GM18507 (cell line): Measurements from ENCODE around the gene CASP9.
"Not testable (repeated sequence)": the region's sequence is repeated elsewhere in the genome, so short reads cannot be mapped to it uniquely, and the experiment has no call there.

Experiments used
- DNase-seq: peaks from one replicate; pipeline ENCODE4 v3.0.0; 2011; ENCODE audit warnings: low read depth; ENCODE audit not compliant: insufficient read length; ENCODE audit errors: extremely low spot score
- FAIRE-seq: peaks from 2 replicates; lab custom pipeline; 2011; peaks lifted over from hg19 to GRCh38; lab: Jason Lieb, UNC

CASP9 gene

GRCh38 chr1:15506831-15507230 is 17.2 kb downstream of the CASP9 start:
- no peak for DNase-seq
- FAIRE-seq = no peak

- FAIRE-seq (no peak), DNase-seq (no peak)
Observed at GRCh38 chr1:15504436-15504835, 19.6 kb downstream of the CASP9 start.

- DNase-seq = peak; percentile 53
- peak; percentile 59 for FAIRE-seq
Observed at GRCh38 chr1:15501208-15502032, 22.6 kb downstream of the CASP9 start.

- FAIRE-seq (no peak), DNase-seq (no peak)
Observed at GRCh38 chr1:15500184-15501178, 23.5 kb downstream of the CASP9 start.

GRCh38 chr1:15493869-15494390 is 30.1 kb downstream of the CASP9 start:
- FAIRE-seq = no peak
- DNase-seq = no peak

GRCh38 chr1:15492596-15492995 is 31.4 kb downstream of the CASP9 start:
- DNase-seq = no peak
- no peak for FAIRE-seq

- DNase-seq, FAIRE-seq: not testable (repeated sequence)
Observed at GRCh38 chr1:15491010-15491409, 33.0 kb downstream of the CASP9 start.

GRCh38 chr1:15489052-15489736 is 34.8 kb downstream of the CASP9 start:
- DNase-seq (no peak), FAIRE-seq (no peak)

- FAIRE-seq (no peak), DNase-seq (no peak)
Observed at GRCh38 chr1:15488371-15488770, 35.6 kb downstream of the CASP9 start.

GRCh38 chr1:15486844-15487610 is 37.0 kb downstream of the CASP9 start:
- FAIRE-seq, DNase-seq: not testable (repeated sequence)

GRCh38 chr1:15485636-15486035 is 38.4 kb downstream of the CASP9 start:
- DNase-seq (no peak), FAIRE-seq (no peak)

- DNase-seq, FAIRE-seq: not testable (repeated sequence)
Observed at GRCh38 chr1:15484443-15484842, 39.6 kb downstream of the CASP9 start.

GRCh38 chr1:15483971-15484370 is 40.0 kb downstream of the CASP9 start:
- no peak for DNase-seq
- FAIRE-seq = no peak

GRCh38 chr1:15482983-15483543 is 41.0 kb downstream of the CASP9 start:
- FAIRE-seq, DNase-seq: not testable (repeated sequence)

GRCh38 chr1:15482455-15482854 is 41.6 kb downstream of the CASP9 start:
- DNase-seq, FAIRE-seq: not testable (repeated sequence)

GRCh38 chr1:15479654-15480347 is 44.2 kb downstream of the CASP9 start:
- FAIRE-seq = no peak
- no peak for DNase-seq

GRCh38 chr1:15477646-15478212 is 46.3 kb downstream of the CASP9 start:
- DNase-seq = no peak
- FAIRE-seq = no peak
